K562 (cell line): ENCODE measurements around the gene LRPAP1. TPM values are rescaled to one million over a fixed set of nuclear protein-coding genes. Genes with fewer than 3 reads are reported as not detected.

ENCODE experiments used
- ATAC-seq: fragments of 200-7000 bp; cut with Tn5 transposase; 3 replicates; pipeline ENCODE4 v1.9.1; 2020; ENCODE audit warnings: moderate library complexity
- BruUV-seq: library from RNA; stranded (reverse); fragments of 400-500 nt; replicated peaks from 2 replicates; lab custom pipeline; 2021; lab: Mats Ljungman, UMichigan
- CTCF ChIA-PET: fragments of 300-600 bp; formaldehyde crosslinking; extraction: SDS; loops from one replicate; lab custom pipeline; 2021; ENCODE audit warnings: low intra/inter-chr PET ratio; lab: Yijun Ruan, JAX
- POLR2A ChIA-PET: fragments of 300-600, 350-650 bp; sonication (Branson Sonifier 250); formaldehyde crosslinking; extraction: SDS; loops from one replicate; lab custom pipeline; 2021; ENCODE audit warnings: antibody characterized with exemption, inconsistent platforms; lab: Yijun Ruan, JAX
- DNase-seq, 4 experiments: peaks; one replicate each; pipeline versions ENCODE4 v3.0.0 to v3.0.0-alpha.2; 2011 to 2018; ENCODE audit warnings: low spot score in 3 of 4, mixed read lengths in 3 of 4; ENCODE audit errors: extremely low read depth in 1 of 4
- FAIRE-seq: peaks from 2 replicates; lab custom pipeline; 2011; peaks lifted over from hg19 to GRCh38; lab: Jason Lieb, UNC
- H2AFZ ChIP-seq: 2 replicates; pipeline ENCODE4 v1.6.0; 2011; ENCODE audit warnings: low read depth, low read length, control low read depth, inconsistent platforms
- H3K27ac ChIP-seq: fragments of 200-600 bp; 3 replicates; pipeline ENCODE4 v1.8.0; 2011; ENCODE audit warnings: low read depth, mild to moderate bottlenecking, control low read depth, inconsistent platforms, low read length, moderate library complexity, mixed read lengths; ENCODE audit errors: extremely low read depth
- H3K27me3 ChIP-seq, 2 experiments: fragments of 300-600 bp in 1 of 2; 2 replicates in 1 of 2; 3 replicates in 1 of 2; pipeline versions ENCODE4 v1.6.0 to v1.8.0; 2011; ENCODE audit warnings: inconsistent platforms in 2 of 2, low read length in 2 of 2, mild to moderate bottlenecking in 1 of 2, mixed read lengths in 1 of 2, moderate library complexity in 1 of 2; ENCODE audit not compliant: control insufficient read depth in 2 of 2, insufficient read depth in 2 of 2
- H3K36me3 ChIP-seq: fragments of 300-600 bp; 3 replicates; pipeline ENCODE4 v1.8.0; 2011; ENCODE audit warnings: mild to moderate bottlenecking, low read length, inconsistent platforms; ENCODE audit not compliant: control insufficient read depth, insufficient read depth
- H3K4me1 ChIP-seq, 2 experiments: fragments of 200-600 bp in 1 of 2; replicated peaks in 1 of 2; 2 replicates in 1 of 2; 3 replicates in 1 of 2; pipeline versions ENCODE4 v1.5.1 to v1.8.0; 2011; ENCODE audit warnings: inconsistent platforms in 2 of 2, low read length in 2 of 2, mild to moderate bottlenecking in 1 of 2, mixed read lengths in 1 of 2, moderate library complexity in 1 of 2; ENCODE audit not compliant: control insufficient read depth in 2 of 2, insufficient read depth in 2 of 2
- H3K4me2 ChIP-seq: 2 replicates; pipeline ENCODE4 v1.6.1; 2011; ENCODE audit warnings: low read length, control low read depth, inconsistent platforms, mixed read lengths; ENCODE audit not compliant: insufficient read depth
- H3K4me3 ChIP-seq: fragments of 200-600 bp; sonication (generic), shearing (Covaris generic); 2 replicates; pipeline ENCODE4 v1.5.1; 2016; ENCODE audit warnings: control low read depth, inconsistent platforms
- H3K79me2 ChIP-seq: fragments of 200-600 bp; 3 replicates; pipeline ENCODE4 v1.8.0; 2011; ENCODE audit warnings: low read length, inconsistent platforms; ENCODE audit not compliant: control insufficient read depth, insufficient read depth
- H3K9ac ChIP-seq, 2 experiments: 2 replicates each; pipeline versions ENCODE4 v1.6.0 to v1.6.1; 2011; ENCODE audit warnings: low read depth in 2 of 2, low read length in 2 of 2, control low read depth in 1 of 2, inconsistent platforms in 1 of 2, mild to moderate bottlenecking in 1 of 2, mixed read lengths in 1 of 2; ENCODE audit not compliant: insufficient read depth in 1 of 2
- H3K9me1 ChIP-seq: one replicate; pipeline ENCODE4 v1.6.0; 2011; ENCODE audit warnings: inconsistent platforms, mild to moderate bottlenecking, low read length, moderate library complexity; ENCODE audit not compliant: control insufficient read depth, insufficient read depth
- H3K9me3 ChIP-seq: replicated peaks from 2 replicates; pipeline ENCODE4 v1.5.1; 2011; ENCODE audit warnings: low read depth, low read length, inconsistent platforms; ENCODE audit not compliant: control insufficient read depth, insufficient read depth
- H4K20me1 ChIP-seq: replicated peaks from 2 replicates; pipeline ENCODE4 v1.6.1; 2011; ENCODE audit warnings: low read length, inconsistent platforms, mixed read lengths; ENCODE audit not compliant: control insufficient read depth, insufficient read depth
- ZNF12 ChIP-seq: sonication (generic); formaldehyde crosslinking; IDR thresholded peaks from 2 replicates; pipeline ENCODE4 v1.4.0; 2020; ENCODE audit warnings: mild to moderate bottlenecking, missing genetic modification reagents
- ZNF384 ChIP-seq: IDR thresholded peaks from 2 replicates; pipeline ENCODE4 v1.6.1; 2012; ENCODE audit warnings: low read depth, low read length, improper control_type of control experiment
- ZNF699 ChIP-seq: fragments of 250-450 bp; sonication (Bioruptor Pico); IDR thresholded peaks from 2 replicates; pipeline ENCODE4 v1.8.0; 2021; ENCODE audit warnings: mild to moderate bottlenecking, moderate library complexity; ENCODE audit not compliant: insufficient replicate concordance
- WGBS: fragments of 100-300 bp; shearing (Covaris generic); methylation state at CpG from one replicate; pipeline ENCODE4 v1.1.6; 2016; ENCODE audit warnings: low coverage, mixed read lengths; ENCODE audit not compliant: insufficient coverage; ENCODE audit errors: missing lambda C conversion rate; 5-methylcytosine and 5-hydroxymethylcytosine counted together
- in situ Hi-C: fragments of 300-500 bp; cut with MboI; formaldehyde crosslinking; loops from 4 replicates; pipeline ENCODE4 v1.15.0; 2018; ENCODE audit warnings: inconsistent platforms, mixed read lengths
- intact Hi-C: fragments of 100-400 bp; cut with micrococcal nuclease; formaldehyde crosslinking; loops from 2 replicates; pipeline ENCODE4 v1.14.2; 2022
- polyA plus RNA-seq, 8 experiments: library from polyadenylated mRNA; depleted of rRNA in 4 of 8; stranded (reverse) in 5 of 8; unstranded in 3 of 8; fragments of >200 nt; fragmentation: Nextera tagmentation in 2 of 8; fragmentation: Illumina TruSeq in 1 of 8; extraction: Ambion mirVana in 2 of 8; extraction: Trizol in 1 of 8; gene quantifications; 2 replicates each; pipeline versions ENCODE4 v1.2.1 to v1.2.3, GENCODE V29; 2011 to 2014; ENCODE audit warnings: inconsistent platforms in 1 of 8, missing spikeins in 1 of 8
- total RNA-seq, 7 experiments: library from RNA; depleted of rRNA in 6 of 7; stranded (reverse); fragments of >200 nt in 6 of 7; fragmentation: Illumina TruSeq in 2 of 7; extraction: Trizol in 2 of 7; gene quantifications; 2 replicates each; pipeline versions ENCODE4 v1.2.1 to v1.2.3, GENCODE V29; 2011 to 2021; ENCODE audit warnings: low replicate concordance in 1 of 7
- TF ChIP-seq, protein P1 (sequence below), 2 experiments: fragments of 450-650 bp; conservative IDR thresholded peaks; 2 replicates each; pipeline ENCODE4 v1.6.1; 2017; ENCODE audit warnings: mild to moderate bottlenecking in 2 of 2, moderate library complexity in 2 of 2
- TF ChIP-seq, protein P2 (sequence below): sonication (generic); formaldehyde crosslinking; IDR thresholded peaks from 2 replicates; pipeline ENCODE4 v1.8.1; 2023; ENCODE audit warnings: mild to moderate bottlenecking, missing genetic modification reagents
- TF ChIP-seq, protein P3 (sequence below): sonication (generic); formaldehyde crosslinking; IDR thresholded peaks from 2 replicates; pipeline ENCODE4 v1.8.0; 2022; ENCODE audit warnings: mild to moderate bottlenecking, missing genetic modification reagents

Gene LRPAP1
- total and polyA plus RNA-seq, 9 of the 15 experiments (the other 6 are each of a cell fraction or from before 2014, with no cell fraction given): 1.1 to 75.5 (median 41.8) TPM

DNA sequence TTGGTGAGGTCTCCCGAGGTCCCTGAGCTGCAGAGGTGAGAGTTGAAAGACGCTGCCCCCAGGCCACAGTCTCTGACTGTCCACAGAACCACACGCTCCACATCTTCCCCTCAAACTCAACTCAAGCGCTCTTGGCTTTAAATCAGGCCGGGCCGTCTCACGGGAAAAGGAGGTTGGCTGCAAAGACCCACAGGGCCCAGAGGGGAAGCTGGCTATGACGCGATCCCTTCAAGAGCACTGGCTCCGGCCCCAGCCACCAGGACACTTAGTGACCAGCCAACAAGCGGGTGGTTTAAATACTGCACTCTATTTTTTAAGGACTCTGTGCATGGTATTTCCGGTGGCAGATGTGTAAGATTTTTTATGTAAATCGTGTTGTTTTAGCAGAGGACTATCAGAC lies 19.9 kb downstream of the LRPAP1 start:
- no peak for ATAC-seq
- CTCF ChIA-PET: no interaction called here
- no TSS peak for BruUV-seq

More for the DNA sequence above, 19.9 kb downstream of the LRPAP1 start:
- WGBS: 94% methylated on average over 13 of the region's 13 CpGs
- H3K79me2 ChIP-seq: no peaks in the 10 kb centered on the region
- H4K20me1 ChIP-seq: no peaks in the 10 kb centered on the region; the same call in 1 of the 2 replicates
- no peaks in the 10 kb centered on the region for H3K9me3 ChIP-seq
- peaks cover 90% of the 10 kb centered on the region; the same call in 2 of the 3 replicates for H3K36me3 ChIP-seq
- no peaks in the 10 kb centered on the region for H3K9me1 ChIP-seq
- no peak overlapping the region for H3K4me2 ChIP-seq
- DNase-seq: no peak
- H3K4me3 ChIP-seq: no peak overlapping the region
- H3K27ac ChIP-seq: no peak overlapping the region
- no peaks in the 10 kb centered on the region; a peak in 1 of 5 replicates for H3K27me3 ChIP-seq
- no peak overlapping the region for H3K9ac ChIP-seq
- in situ Hi-C loops: no loop called here
- peaks cover 0 to 14% of the 10 kb centered on the region in 2 experiments; a peak in 2 of 5 replicates for H3K4me1 ChIP-seq
- POLR2A ChIA-PET: no interaction called here
- no peak overlapping the region for H2AFZ ChIP-seq
- FAIRE-seq: no peak
- TF ChIP-seq, protein P1, sequence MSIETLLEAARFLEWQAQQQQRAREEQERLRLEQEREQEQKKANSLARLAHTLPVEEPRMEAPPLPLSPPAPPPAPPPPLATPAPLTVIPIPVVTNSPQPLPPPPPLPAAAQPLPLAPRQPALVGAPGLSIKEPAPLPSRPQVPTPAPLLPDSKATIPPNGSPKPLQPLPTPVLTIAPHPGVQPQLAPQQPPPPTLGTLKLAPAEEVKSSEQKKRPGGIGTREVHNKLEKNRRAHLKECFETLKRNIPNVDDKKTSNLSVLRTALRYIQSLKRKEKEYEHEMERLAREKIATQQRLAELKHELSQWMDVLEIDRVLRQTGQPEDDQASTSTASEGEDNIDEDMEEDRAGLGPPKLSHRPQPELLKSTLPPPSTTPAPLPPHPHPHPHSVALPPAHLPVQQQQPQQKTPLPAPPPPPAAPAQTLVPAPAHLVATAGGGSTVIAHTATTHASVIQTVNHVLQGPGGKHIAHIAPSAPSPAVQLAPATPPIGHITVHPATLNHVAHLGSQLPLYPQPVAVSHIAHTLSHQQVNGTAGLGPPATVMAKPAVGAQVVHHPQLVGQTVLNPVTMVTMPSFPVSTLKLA (conservative IDR thresholded peaks at IDR 0.05): no peak
- TF ChIP-seq, protein P2, sequence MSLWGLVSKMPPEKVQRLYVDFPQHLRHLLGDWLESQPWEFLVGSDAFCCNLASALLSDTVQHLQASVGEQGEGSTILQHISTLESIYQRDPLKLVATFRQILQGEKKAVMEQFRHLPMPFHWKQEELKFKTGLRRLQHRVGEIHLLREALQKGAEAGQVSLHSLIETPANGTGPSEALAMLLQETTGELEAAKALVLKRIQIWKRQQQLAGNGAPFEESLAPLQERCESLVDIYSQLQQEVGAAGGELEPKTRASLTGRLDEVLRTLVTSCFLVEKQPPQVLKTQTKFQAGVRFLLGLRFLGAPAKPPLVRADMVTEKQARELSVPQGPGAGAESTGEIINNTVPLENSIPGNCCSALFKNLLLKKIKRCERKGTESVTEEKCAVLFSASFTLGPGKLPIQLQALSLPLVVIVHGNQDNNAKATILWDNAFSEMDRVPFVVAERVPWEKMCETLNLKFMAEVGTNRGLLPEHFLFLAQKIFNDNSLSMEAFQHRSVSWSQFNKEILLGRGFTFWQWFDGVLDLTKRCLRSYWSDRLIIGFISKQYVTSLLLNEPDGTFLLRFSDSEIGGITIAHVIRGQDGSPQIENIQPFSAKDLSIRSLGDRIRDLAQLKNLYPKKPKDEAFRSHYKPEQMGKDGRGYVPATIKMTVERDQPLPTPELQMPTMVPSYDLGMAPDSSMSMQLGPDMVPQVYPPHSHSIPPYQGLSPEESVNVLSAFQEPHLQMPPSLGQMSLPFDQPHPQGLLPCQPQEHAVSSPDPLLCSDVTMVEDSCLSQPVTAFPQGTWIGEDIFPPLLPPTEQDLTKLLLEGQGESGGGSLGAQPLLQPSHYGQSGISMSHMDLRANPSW: no peak
- TF ChIP-seq ZNF12 (CRISPR knock-in tag) (no peak), ZNF699 (CRISPR knock-in tag) (no peak), ZNF384 (no peak)
- TF ChIP-seq, protein P3, sequence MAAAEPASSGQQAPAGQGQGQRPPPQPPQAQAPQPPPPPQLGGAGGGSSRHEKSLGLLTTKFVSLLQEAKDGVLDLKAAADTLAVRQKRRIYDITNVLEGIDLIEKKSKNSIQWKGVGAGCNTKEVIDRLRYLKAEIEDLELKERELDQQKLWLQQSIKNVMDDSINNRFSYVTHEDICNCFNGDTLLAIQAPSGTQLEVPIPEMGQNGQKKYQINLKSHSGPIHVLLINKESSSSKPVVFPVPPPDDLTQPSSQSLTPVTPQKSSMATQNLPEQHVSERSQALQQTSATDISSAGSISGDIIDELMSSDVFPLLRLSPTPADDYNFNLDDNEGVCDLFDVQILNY: no peak
- intact Hi-C loops: no loop called here
